OCI-LY3 (cell line): ENCODE data around the gene MIF4GD.
A peak's percentile ranks its signal among the peaks of the same experiment; 100 is the strongest.

Source experiments
- H2AFZ ChIP-seq: fragments of 200-600, 300-600 bp; shearing (Covaris generic); 2 replicates; pipeline ENCODE4 v1.6.0; 2014; ENCODE audit warnings: antibody characterized with exemption, low read depth, low read length
- H3K27ac ChIP-seq: fragments of 200-600, 300-600 bp; sonication (generic); 2 replicates; pipeline ENCODE4 v1.5.1; 2014; ENCODE audit warnings: mild to moderate bottlenecking, low read length, moderate library complexity, mixed read lengths
- H3K27me3 ChIP-seq: fragments of 200-600, 300-600 bp; sonication (generic); 2 replicates; pipeline ENCODE4 v1.6.1; 2014; ENCODE audit warnings: low read depth, low read length, mixed read lengths
- H3K36me3 ChIP-seq: fragments of 200-600, 300-600 bp; sonication (generic); replicated peaks from 2 replicates; pipeline ENCODE3; 2014; ENCODE audit warnings: low read depth, low read length, mixed read lengths
- H3K4me1 ChIP-seq: fragments of 300-600, 200-600 bp; sonication (generic); 2 replicates; pipeline ENCODE4 v1.6.1; 2014; ENCODE audit warnings: low read length, mixed read lengths
- H3K4me2 ChIP-seq: fragments of 200-600, 300-600 bp; sonication (generic); 2 replicates; pipeline ENCODE4 v1.6.1; 2014; ENCODE audit warnings: low read length, mixed read lengths
- H3K4me3 ChIP-seq: fragments of 300-600, 200-600 bp; sonication (generic); 2 replicates; pipeline ENCODE4 v1.5.1; 2014; ENCODE audit warnings: antibody characterized with exemption, mild to moderate bottlenecking, low read length, moderate library complexity
- H3K79me2 ChIP-seq: fragments of 300-600, 200-600 bp; shearing (Covaris generic); 2 replicates; pipeline ENCODE4 v1.6.1; 2014; ENCODE audit warnings: mild to moderate bottlenecking, low read length, mixed read lengths
- H3K9ac ChIP-seq: fragments of 300-600, 200-600 bp; shearing (Covaris generic); 2 replicates; pipeline ENCODE4 v1.6.0; 2014; ENCODE audit warnings: mild to moderate bottlenecking, low read length, moderate library complexity
- H3K9me3 ChIP-seq: fragments of 200-600, 300-600 bp; shearing (Covaris generic); 2 replicates; pipeline ENCODE4 v1.6.1; 2014; ENCODE audit warnings: low read length, mixed read lengths; ENCODE audit not compliant: insufficient read depth
- H4K20me1 ChIP-seq: fragments of 200-600, 300-600 bp; sonication (generic); 2 replicates; pipeline ENCODE4 v1.6.1; 2016; ENCODE audit warnings: low read length, mixed read lengths; ENCODE audit not compliant: insufficient read depth
- CTCF ChIP-seq: fragments of 200-600, 300-600 bp; sonication (generic); IDR thresholded peaks from 2 replicates; pipeline ENCODE4 v1.5.1; 2014; ENCODE audit warnings: antibody characterized with exemption, low read length, low read depth
- EZH2phosphoT487 ChIP-seq: fragments of 200-600 bp; shearing (Covaris generic); IDR thresholded peaks from 2 replicates; pipeline ENCODE4 v1.6.1; 2018; ENCODE audit warnings: antibody characterized with exemption, mixed run types, low read depth

The MIF4GD gene

GRCh38 chr17:75273977-75274708 is 3.1 kb upstream of the MIF4GD start:
- Histone ChIP-seq H3K27ac (no peak overlapping the region), H2AFZ (no peak overlapping the region), H3K4me3 (no peak overlapping the region), H3K9ac (no peak overlapping the region), H3K4me2 (no peak overlapping the region), H3K36me3 (peaks cover 40% of the 10 kb centered on the region), H4K20me1 (no peaks in the 10 kb centered on the region), H3K79me2 (peaks cover 21% of the 10 kb centered on the region), H3K4me1 (peaks cover 20% of the 10 kb centered on the region), H3K9me3 (no peaks in the 10 kb centered on the region), H3K27me3 (no peaks in the 10 kb centered on the region)
- TF ChIP-seq CTCF = no peak

- Histone ChIP-seq H3K4me1 (peaks cover 25% of the 10 kb centered on the region), H3K79me2 (peaks cover 21% of the 10 kb centered on the region), H3K9me3 (no peaks in the 10 kb centered on the region), H4K20me1 (no peaks in the 10 kb centered on the region), H2AFZ (no peak overlapping the region), H3K27ac (peak overlapping the region; percentile 66; the same call in 1 of the 2 replicates), H3K36me3 (peaks cover 33% of the 10 kb centered on the region), H3K27me3 (no peaks in the 10 kb centered on the region), H3K9ac (no peak overlapping the region), H3K4me3 (peak overlapping the region; percentile 80; the same call in 1 of the 2 replicates), H3K4me2 (peak overlapping the region; percentile 96)
- TF ChIP-seq CTCF (no peak), EZH2phosphoT487 (no peak)
Observed at GRCh38 chr17:75272848-75273184, 1.8 kb upstream of the MIF4GD start.

- Histone ChIP-seq H3K4me2 (peak overlapping the region; percentile 96), H3K9ac (peak overlapping the region; percentile 79), H3K27me3 (no peaks in the 10 kb centered on the region), H3K36me3 (peaks cover 32% of the 10 kb centered on the region), H2AFZ (no peak overlapping the region), H3K4me1 (peaks cover 25% of the 10 kb centered on the region), H3K27ac (peak overlapping the region; percentile 66), H4K20me1 (no peaks in the 10 kb centered on the region), H3K4me3 (peak overlapping the region; percentile 80), H3K9me3 (no peaks in the 10 kb centered on the region), H3K79me2 (peaks cover 21% of the 10 kb centered on the region)
- 0 out of 2 replicates have a peak, but pooled peaks have one; percentile 12 for TF ChIP-seq CTCF
- no peak for TF ChIP-seq EZH2phosphoT487
Observed at GRCh38 chr17:75271955-75272847, 1.2 kb upstream of the MIF4GD start.
